Activated T-cell treated with anti-CD3 and anti-CD28 coated beads for 4 hours (primary cell): ENCODE results near the gene PORCN.

Experiments
- DNase-seq: peaks from one replicate; pipeline ENCODE4 v3.0.0-alpha.2; 2020

Gene PORCN

GRCh38 chrX:48508400-48509244 lies at the start of gene PORCN:
PORCN (plus strand) TSS chrX:48508992; CDS start chrX:48509821, 829 bp downstream.
- peak; percentile 67 for DNase-seq

- DNase-seq, result no peak
Observed at GRCh38 chrX:48459483-48459882, 49.3 kb upstream of the PORCN start.

- no peak for DNase-seq
Observed at GRCh38 chrX:48460031-48460430, 48.8 kb upstream of the PORCN start.

- no peak for DNase-seq
Observed at GRCh38 chrX:48460606-48461005, 48.2 kb upstream of the PORCN start.

GRCh38 chrX:48461830-48462229 lies 47.0 kb upstream of the PORCN start:
- no peak for DNase-seq

- DNase-seq, result no peak
Observed at GRCh38 chrX:48465336-48465933, 43.4 kb upstream of the PORCN start.

- DNase-seq, result no peak
Observed at GRCh38 chrX:48466696-48467095, 42.1 kb upstream of the PORCN start.

GRCh38 chrX:48467281-48467761 lies 41.5 kb upstream of the PORCN start:
- DNase-seq, result no peak

GRCh38 chrX:48468247-48468671 lies 40.5 kb upstream of the PORCN start:
- DNase-seq, result peak; percentile 42

- peak; percentile 36 for DNase-seq
Observed at GRCh38 chrX:48468693-48469691, 39.8 kb upstream of the PORCN start.

GRCh38 chrX:48470110-48470832 lies 38.5 kb upstream of the PORCN start, which contains the start of gene SLC38A5:
SLC38A5 (minus strand) TSS chrX:48470260; CDS start chrX:48467924, 2,336 bp downstream.
- DNase-seq, result no peak

- DNase-seq, result no peak
Observed at GRCh38 chrX:48470833-48471118, 38.0 kb upstream of the PORCN start.

GRCh38 chrX:48471504-48471903 lies 37.3 kb upstream of the PORCN start:
- DNase-seq, result no peak

GRCh38 chrX:48472225-48472624 lies 36.6 kb upstream of the PORCN start:
- DNase-seq, result no peak

GRCh38 chrX:48472851-48473703 lies 35.7 kb upstream of the PORCN start:
- no peak for DNase-seq

GRCh38 chrX:48473704-48473990 lies 35.1 kb upstream of the PORCN start:
- no peak for DNase-seq

GRCh38 chrX:48474127-48474526 lies 34.7 kb upstream of the PORCN start:
- DNase-seq, result no peak

- no peak for DNase-seq
Observed at GRCh38 chrX:48474581-48474980, 34.2 kb upstream of the PORCN start.

- DNase-seq, result no peak
Observed at GRCh38 chrX:48475296-48475695, 33.5 kb upstream of the PORCN start.

- DNase-seq, result peak; percentile 72
Observed at GRCh38 chrX:48475774-48476577, 32.8 kb upstream of the PORCN start, which contains the start of gene FTSJ1. FTSJ1 (plus strand) TSS chrX:48476199; CDS start chrX:48478048, 1,849 bp downstream.

- no peak for DNase-seq
Observed at GRCh38 chrX:48476919-48477318, 31.9 kb upstream of the PORCN start.
